Peyer's patch (tissue), 4 donors: Measurements from ENCODE around the gene WLS. TPM values are rescaled to one million over a fixed set of nuclear protein-coding genes. Genes with fewer than 3 reads are reported as not detected.
A peak's percentile ranks its signal among the peaks of the same experiment; 100 is the strongest.

Source experiments
- DNase-seq, 3 donors: peaks; one replicate each; pipeline ENCODE4 v3.0.0-alpha.2; 2017 to 2019
- H3K27ac ChIP-seq, 4 donors: fragments of 200-600 bp; sonication (generic); one replicate each; pipeline ENCODE4 v1.5.1; 2016 to 2019
- H3K27me3 ChIP-seq, 2 donors: fragments of 200-600 bp; sonication (generic); one replicate each; pipeline ENCODE4 v1.5.1; 2019
- H3K36me3 ChIP-seq, 3 donors: fragments of 200-600 bp; sonication (generic); one replicate each; pipeline ENCODE4 v1.5.1; 2016 to 2019
- H3K4me1 ChIP-seq, 4 donors: fragments of 200-600 bp; sonication (generic); one replicate each; pipeline ENCODE4 v1.5.1; 2016 to 2019
- H3K4me3 ChIP-seq, 4 donors: fragments of 200-600 bp; sonication (generic); 1 replicate in 3 of 4; 2 replicates in 1 of 4; pipeline ENCODE4 v1.5.1; 2016 to 2019; ENCODE audit warnings: mild to moderate bottlenecking in 1 of 4
- H3K9me3 ChIP-seq, 4 donors: fragments of 200-600 bp; sonication (generic); one replicate each; pipeline ENCODE4 v1.5.1; 2016 to 2019; ENCODE audit warnings: mild to moderate bottlenecking in 1 of 4
- POLR2A ChIP-seq, 2 donors: fragments of 450-650 bp; IDR thresholded peaks; one replicate each; pipeline ENCODE4 v1.5.1; 2017; ENCODE audit warnings: antibody characterized with exemption in 2 of 2, mild to moderate bottlenecking in 2 of 2, moderate library complexity in 2 of 2
- total RNA-seq, 4 donors: library from RNA; depleted of rRNA; stranded (reverse); fragments of >200 nt; gene quantifications; one replicate each; pipeline ENCODE4 v1.1.0, GENCODE V29; 2016
- TF ChIP-seq, protein P1 (sequence below), 6 experiments: fragments of 450-650 bp in 4 of 6; fragments of 200-600 bp in 2 of 6; sonication (generic) in 1 of 6; IDR thresholded peaks; one replicate each; pipeline ENCODE4 v1.5.1; 2017 to 2019; ENCODE audit warnings: antibody characterized with exemption in 6 of 6, mild to moderate bottlenecking in 3 of 6, moderate library complexity in 1 of 6

WLS gene
- total RNA-seq, 4 donors from 2014 or later = 46.1 to 140 (median 73.8) TPM

- no peak for DNase-seq
- no peaks in the 10 kb centered on the region for H3K27me3 ChIP-seq
- no peak overlapping the region for H3K27ac ChIP-seq
- H3K4me3 ChIP-seq = no peak overlapping the region
- no peaks in the 10 kb centered on the region for H3K9me3 ChIP-seq
- TF ChIP-seq, protein P1, sequence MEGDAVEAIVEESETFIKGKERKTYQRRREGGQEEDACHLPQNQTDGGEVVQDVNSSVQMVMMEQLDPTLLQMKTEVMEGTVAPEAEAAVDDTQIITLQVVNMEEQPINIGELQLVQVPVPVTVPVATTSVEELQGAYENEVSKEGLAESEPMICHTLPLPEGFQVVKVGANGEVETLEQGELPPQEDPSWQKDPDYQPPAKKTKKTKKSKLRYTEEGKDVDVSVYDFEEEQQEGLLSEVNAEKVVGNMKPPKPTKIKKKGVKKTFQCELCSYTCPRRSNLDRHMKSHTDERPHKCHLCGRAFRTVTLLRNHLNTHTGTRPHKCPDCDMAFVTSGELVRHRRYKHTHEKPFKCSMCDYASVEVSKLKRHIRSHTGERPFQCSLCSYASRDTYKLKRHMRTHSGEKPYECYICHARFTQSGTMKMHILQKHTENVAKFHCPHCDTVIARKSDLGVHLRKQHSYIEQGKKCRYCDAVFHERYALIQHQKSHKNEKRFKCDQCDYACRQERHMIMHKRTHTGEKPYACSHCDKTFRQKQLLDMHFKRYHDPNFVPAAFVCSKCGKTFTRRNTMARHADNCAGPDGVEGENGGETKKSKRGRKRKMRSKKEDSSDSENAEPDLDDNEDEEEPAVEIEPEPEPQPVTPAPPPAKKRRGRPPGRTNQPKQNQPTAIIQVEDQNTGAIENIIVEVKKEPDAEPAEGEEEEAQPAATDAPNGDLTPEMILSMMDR (IDR thresholded peaks at IDR 0.05) = no peak
- TF ChIP-seq POLR2A (IDR thresholded peaks at IDR 0.05) = no peak
- no peaks in the 10 kb centered on the region for H3K4me1 ChIP-seq
- no peaks in the 10 kb centered on the region for H3K36me3 ChIP-seq
Measured at GRCh38 chr1:68119445-68119844, 112.9 kb downstream of the WLS start.

DNA sequence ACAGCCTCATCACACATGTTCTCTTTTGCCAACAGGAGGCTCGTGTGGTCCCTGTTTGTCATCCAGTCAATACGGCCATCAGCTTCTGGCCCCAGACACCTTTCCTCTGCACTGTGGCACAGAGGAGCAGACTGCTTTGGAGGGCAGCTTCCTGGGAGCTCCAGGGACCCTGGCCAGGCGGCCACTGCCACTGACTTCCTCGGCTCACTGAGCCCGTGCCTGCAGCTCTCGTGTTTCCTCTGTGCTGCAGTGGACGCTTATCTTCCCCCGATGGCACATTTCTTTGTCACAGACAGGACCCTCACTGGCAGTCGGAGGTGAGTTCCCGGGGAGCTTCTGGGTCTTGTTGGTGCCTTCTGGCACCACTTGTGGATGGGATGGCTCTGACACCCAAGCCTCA lies 114.9 kb downstream of the WLS start:
- Histone ChIP-seq H3K9me3 (no peaks in the 10 kb centered on the region), H3K27ac (no peak overlapping the region), H3K27me3 (no peaks in the 10 kb centered on the region), H3K4me1 (peaks cover 0 to 4% (median 0%) of the 10 kb centered on the region in 4 donors), H3K4me3 (no peak overlapping the region), H3K36me3 (no peaks in the 10 kb centered on the region)
- DNase-seq = no peak
- TF ChIP-seq, protein P1 (IDR thresholded peaks at IDR 0.05) = no peak
- TF ChIP-seq POLR2A (IDR thresholded peaks at IDR 0.05) = no peak

- DNase-seq = peak in 2 of 3 donors; percentile 19 to 87
- Histone ChIP-seq H3K27me3 (no peaks in the 10 kb centered on the region), H3K27ac (no peak overlapping the region), H3K4me3 (peak overlapping the region in 1 of 4 donors; percentile 43), H3K4me1 (peaks cover 0 to 10% (median 0%) of the 10 kb centered on the region in 4 donors), H3K36me3 (no peaks in the 10 kb centered on the region), H3K9me3 (no peaks in the 10 kb centered on the region)
- TF ChIP-seq POLR2A (IDR thresholded peaks at IDR 0.05) = no peak
- TF ChIP-seq, protein P1 (IDR thresholded peaks at IDR 0.05) = peak; percentile 26 to 88 (median 84)
Measured at GRCh38 chr1:68116643-68117235, 115.6 kb downstream of the WLS start.

DNA sequence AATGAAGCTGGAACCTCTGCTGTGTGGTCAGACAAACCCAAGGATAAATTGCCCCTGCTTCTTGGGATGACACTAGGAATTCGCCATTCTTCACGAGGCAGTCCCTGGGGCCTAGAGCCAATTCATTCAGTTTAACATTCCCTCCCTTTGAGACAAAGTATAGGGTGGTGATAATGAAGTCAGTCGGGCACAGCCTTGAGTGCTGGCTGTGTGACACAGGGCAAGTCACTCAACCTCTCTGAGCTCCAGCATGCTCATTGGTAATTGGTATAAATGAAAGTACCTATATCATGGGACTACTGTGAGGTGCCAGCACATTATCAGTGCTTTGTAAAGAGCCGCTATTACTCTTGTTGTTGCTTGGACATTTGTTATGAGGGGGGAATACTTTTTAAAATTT lies 117.0 kb downstream of the WLS start:
- Histone ChIP-seq H3K4me3 (no peak overlapping the region), H3K9me3 (no peaks in the 10 kb centered on the region), H3K4me1 (peaks cover 0 to 15% (median 0%) of the 10 kb centered on the region in 4 donors), H3K36me3 (no peaks in the 10 kb centered on the region), H3K27ac (no peak overlapping the region), H3K27me3 (no peaks in the 10 kb centered on the region)
- TF ChIP-seq, protein P1 (IDR thresholded peaks at IDR 0.05) = no peak
- TF ChIP-seq POLR2A (IDR thresholded peaks at IDR 0.05) = no peak
- DNase-seq = no peak

- Histone ChIP-seq H3K4me1 (peaks cover 0 to 15% (median 0%) of the 10 kb centered on the region in 4 donors), H3K27me3 (no peaks in the 10 kb centered on the region), H3K27ac (no peak overlapping the region), H3K9me3 (no peaks in the 10 kb centered on the region), H3K36me3 (no peaks in the 10 kb centered on the region), H3K4me3 (no peak overlapping the region)
- no peak for DNase-seq
- TF ChIP-seq POLR2A (IDR thresholded peaks at IDR 0.05) = no peak
- TF ChIP-seq, protein P1 (IDR thresholded peaks at IDR 0.05) = no peak
Measured at GRCh38 chr1:68113966-68114365, 118.4 kb downstream of the WLS start.
